Panc1 (cell line): ENCODE measurements around the gene GFRA1.

ENCODE experiments used
- CTCF ChIP-seq: fragments of 450-650 bp; IDR thresholded peaks from 2 replicates; pipeline ENCODE4 v1.5.1; 2017; ENCODE audit warnings: mild to moderate bottlenecking
- POLR2AphosphoS5 ChIP-seq: IDR thresholded peaks from 2 replicates; pipeline ENCODE4 v1.6.1; 2012; ENCODE audit warnings: mild to moderate bottlenecking, low read depth, low read length, moderate library complexity

DNA sequence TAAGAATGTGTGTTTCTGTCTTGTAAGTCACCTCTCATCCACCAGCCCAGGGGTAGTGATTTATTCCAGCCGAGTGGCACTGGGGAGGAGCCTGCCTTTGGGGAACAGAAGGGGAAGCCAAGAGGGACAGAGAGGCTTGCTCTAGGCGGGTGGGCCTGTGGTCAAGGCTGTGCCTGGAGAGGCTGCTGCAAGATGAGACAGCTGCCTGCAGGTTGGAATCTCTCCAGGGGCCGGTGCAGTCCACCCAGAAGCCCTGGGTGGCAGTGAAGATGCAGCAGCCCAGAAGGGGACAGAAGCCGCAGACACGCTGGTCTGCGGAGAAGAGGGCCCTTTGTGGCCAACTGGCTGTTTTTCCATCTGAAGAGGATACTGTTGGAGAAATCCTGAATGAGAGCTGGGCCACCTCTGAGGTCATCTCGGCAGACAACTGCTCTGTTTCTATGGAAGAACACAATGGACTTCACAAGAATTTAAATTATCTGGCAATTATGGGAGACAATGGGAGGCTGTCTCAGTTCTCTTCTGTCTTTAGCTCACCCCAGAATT is 175.7 kb downstream of the GFRA1 start:
- TF ChIP-seq CTCF (no peak), POLR2AphosphoS5 (no peak)
